OCI-LY1 (cell line): ENCODE data around the gene MYO10.

Experiments used
- EZH2 ChIP-seq: fragments of 200-600 bp; sonication (generic), shearing (Covaris generic); IDR thresholded peaks from 2 replicates; pipeline ENCODE4 v1.8.0; 2017; ENCODE audit warnings: borderline replicate concordance, mixed run types, mild to moderate bottlenecking, antibody characterized with exemption, low read length, moderate library complexity, mixed read lengths
- TF ChIP-seq, protein P1 (sequence below): fragments of 200-600 bp; sonication (generic), shearing (Covaris generic); IDR thresholded peaks from 2 replicates; pipeline ENCODE4 v1.5.1; 2017; ENCODE audit warnings: mild to moderate bottlenecking, antibody characterized with exemption, low read length, moderate library complexity, mixed read lengths

DNA sequence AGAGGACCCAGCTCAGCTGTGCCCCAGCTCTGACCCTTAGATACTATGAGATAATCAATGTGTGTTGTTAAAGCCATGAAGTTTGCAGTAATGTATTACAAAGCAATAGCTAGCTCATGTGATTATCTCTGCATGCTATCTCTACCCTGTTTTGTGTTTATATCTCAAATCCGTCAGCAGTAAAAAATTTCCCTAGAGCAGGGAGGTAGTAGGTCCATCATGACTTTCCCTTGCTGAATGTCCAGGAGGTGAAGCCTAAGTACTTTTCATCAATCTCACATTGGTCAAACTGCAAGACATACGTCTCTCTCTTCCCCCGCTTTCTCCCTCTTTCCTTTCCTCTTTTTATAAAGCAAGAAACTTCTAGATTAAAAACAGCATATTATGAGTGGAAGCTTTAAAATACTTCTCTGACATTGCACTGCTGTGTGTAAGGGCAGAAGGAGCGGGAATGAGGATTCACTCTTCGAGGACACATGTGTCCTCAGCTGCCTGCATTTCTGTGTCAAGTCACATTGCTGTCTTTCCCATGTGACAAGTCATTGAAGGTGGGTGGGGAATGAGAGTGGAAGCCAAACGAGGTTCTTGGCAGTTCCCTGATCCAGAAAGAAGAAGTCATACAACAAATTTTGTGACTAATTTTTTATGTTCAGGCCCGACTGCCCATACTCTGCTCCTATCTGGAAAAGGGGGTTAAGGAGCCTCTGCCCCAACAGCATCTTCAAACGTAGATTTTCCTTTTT lies 226.2 kb downstream of the MYO10 start:
- TF ChIP-seq, protein P1, sequence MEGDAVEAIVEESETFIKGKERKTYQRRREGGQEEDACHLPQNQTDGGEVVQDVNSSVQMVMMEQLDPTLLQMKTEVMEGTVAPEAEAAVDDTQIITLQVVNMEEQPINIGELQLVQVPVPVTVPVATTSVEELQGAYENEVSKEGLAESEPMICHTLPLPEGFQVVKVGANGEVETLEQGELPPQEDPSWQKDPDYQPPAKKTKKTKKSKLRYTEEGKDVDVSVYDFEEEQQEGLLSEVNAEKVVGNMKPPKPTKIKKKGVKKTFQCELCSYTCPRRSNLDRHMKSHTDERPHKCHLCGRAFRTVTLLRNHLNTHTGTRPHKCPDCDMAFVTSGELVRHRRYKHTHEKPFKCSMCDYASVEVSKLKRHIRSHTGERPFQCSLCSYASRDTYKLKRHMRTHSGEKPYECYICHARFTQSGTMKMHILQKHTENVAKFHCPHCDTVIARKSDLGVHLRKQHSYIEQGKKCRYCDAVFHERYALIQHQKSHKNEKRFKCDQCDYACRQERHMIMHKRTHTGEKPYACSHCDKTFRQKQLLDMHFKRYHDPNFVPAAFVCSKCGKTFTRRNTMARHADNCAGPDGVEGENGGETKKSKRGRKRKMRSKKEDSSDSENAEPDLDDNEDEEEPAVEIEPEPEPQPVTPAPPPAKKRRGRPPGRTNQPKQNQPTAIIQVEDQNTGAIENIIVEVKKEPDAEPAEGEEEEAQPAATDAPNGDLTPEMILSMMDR: no peak
- no peak for TF ChIP-seq EZH2
